ENCODE data around the gene ZNF883. TPM values are rescaled to one million over a fixed set of nuclear protein-coding genes. Genes with fewer than 3 reads are reported as not detected.

ZNF883 gene
- total and polyA plus RNA-seq, 2 experiments from 2014 or later, result 26.8 to 44.4 TPM

DNA sequence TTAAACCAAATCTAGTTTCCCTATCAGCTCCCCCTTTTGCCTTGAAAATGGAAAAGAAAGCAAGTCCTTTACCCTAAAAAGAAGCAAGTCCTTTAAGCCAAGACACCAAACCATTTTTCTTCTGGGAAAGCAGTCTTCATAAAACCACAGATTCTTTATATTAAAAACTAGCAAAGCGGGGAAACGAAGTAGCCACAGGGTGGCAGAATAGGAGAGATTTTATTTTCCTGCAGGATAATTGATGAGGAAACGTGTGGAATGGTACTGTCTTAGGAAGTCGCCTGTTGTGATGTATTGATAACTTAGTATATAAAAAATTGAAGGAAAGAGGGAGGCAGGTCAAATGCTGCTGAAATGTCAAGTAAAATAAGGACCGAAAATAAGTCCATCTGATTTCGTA, 41.1 kb downstream of the ZNF883 start:
- no peaks in the 10 kb centered on the region for H3K36me3 ChIP-seq (ENCODE audit: insufficient read depth)
- no peaks in the 10 kb centered on the region for H3K4me1 ChIP-seq (ENCODE audit: insufficient read depth)
- H3K4me2 ChIP-seq, result no peak overlapping the region
- H3K9me3 Mint-ChIP-seq, result peaks cover 23% of the 10 kb centered on the region; the same call in 2 of the 3 replicates
- H3K4me3 ChIP-seq, result no peak overlapping the region
- peaks cover 3% of the 10 kb centered on the region for H3K27me3 Mint-ChIP-seq (ENCODE audit: insufficient read depth, low read depth, poor library complexity)
- no peak overlapping the region for H3K4me3 Mint-ChIP-seq
- no peaks in the 10 kb centered on the region for H3K79me2 ChIP-seq (replicated peaks; ENCODE audit: insufficient read depth)
- H3F3A ChIP-seq (replicated peaks; ENCODE audit: low read depth), result no peaks in the 10 kb centered on the region
- DNase-seq (ENCODE audit: low spot score) (peak; percentile 38), ATAC-seq (peak; percentile 25; the same call in 2 of the 3 replicates)
- H3K27me3 ChIP-seq (ENCODE audit: insufficient read depth), result peaks cover 40% of the 10 kb centered on the region
- H3K27ac Mint-ChIP-seq, result no peak overlapping the region
- no peaks in the 10 kb centered on the region for H3K9me2 ChIP-seq (ENCODE audit: insufficient read depth)
- H4K20me1 ChIP-seq (replicated peaks; ENCODE audit: insufficient read depth), result no peaks in the 10 kb centered on the region
- 0 out of 3 replicates have a peak, but pooled peaks cover 2% of the 10 kb centered on the region for H3K4me1 Mint-ChIP-seq
- no peak overlapping the region for H2AFZ ChIP-seq
- no peak overlapping the region for H3K27ac ChIP-seq (ENCODE audit: low read depth)
- H3K36me3 Mint-ChIP-seq (ENCODE audit: low read depth), result 0 out of 3 replicates have a peak, but pooled peaks cover 2% of the 10 kb centered on the region
- no peak for TF ChIP-seq EZH2phosphoT487 (IDR thresholded peaks at IDR 0.05; ENCODE audit: unreplicated experiment)
- TF ChIP-seq, protein P1, sequence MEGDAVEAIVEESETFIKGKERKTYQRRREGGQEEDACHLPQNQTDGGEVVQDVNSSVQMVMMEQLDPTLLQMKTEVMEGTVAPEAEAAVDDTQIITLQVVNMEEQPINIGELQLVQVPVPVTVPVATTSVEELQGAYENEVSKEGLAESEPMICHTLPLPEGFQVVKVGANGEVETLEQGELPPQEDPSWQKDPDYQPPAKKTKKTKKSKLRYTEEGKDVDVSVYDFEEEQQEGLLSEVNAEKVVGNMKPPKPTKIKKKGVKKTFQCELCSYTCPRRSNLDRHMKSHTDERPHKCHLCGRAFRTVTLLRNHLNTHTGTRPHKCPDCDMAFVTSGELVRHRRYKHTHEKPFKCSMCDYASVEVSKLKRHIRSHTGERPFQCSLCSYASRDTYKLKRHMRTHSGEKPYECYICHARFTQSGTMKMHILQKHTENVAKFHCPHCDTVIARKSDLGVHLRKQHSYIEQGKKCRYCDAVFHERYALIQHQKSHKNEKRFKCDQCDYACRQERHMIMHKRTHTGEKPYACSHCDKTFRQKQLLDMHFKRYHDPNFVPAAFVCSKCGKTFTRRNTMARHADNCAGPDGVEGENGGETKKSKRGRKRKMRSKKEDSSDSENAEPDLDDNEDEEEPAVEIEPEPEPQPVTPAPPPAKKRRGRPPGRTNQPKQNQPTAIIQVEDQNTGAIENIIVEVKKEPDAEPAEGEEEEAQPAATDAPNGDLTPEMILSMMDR (conservative IDR thresholded peaks at IDR 0.05; ENCODE audit: low read depth in 2 of 2), result peak; percentile 50 to 52

DNA sequence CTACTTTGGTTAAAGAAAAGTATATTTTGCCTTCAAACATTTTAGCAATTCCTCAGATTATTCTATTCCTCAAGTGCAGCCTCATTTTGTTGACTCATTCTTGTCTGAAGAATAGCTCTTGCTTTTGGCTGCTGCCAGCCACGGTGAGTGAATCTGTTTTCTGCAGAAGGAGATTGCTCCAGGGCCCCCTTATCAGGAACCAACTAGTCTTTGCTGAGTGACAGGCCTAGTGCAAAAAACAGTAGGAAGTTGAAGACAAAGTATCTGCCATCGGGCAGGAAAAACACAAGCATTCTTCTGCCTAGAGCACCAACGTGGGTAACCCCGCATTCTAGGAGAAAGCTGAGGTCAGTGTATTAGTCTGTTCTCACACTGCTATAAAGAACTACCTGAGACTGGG, 42.3 kb downstream of the ZNF883 start:
- no peaks in the 10 kb centered on the region for H3K79me2 ChIP-seq (replicated peaks; ENCODE audit: insufficient read depth)
- H2AFZ ChIP-seq, result no peak overlapping the region
- Mint-ChIP-seq H3K9me3 (peaks cover 17% of the 10 kb centered on the region; the same call in 2 of the 3 replicates), H3K4me1 (0 out of 3 replicates have a peak, but pooled peaks cover 2% of the 10 kb centered on the region), H3K27ac (no peak overlapping the region), H3K4me3 (no peak overlapping the region), H3K36me3 (ENCODE audit: low read depth) (no peaks in the 10 kb centered on the region), H3K27me3 (ENCODE audit: insufficient read depth, low read depth, poor library complexity) (peaks cover 3% of the 10 kb centered on the region)
- H3K9me2 ChIP-seq (ENCODE audit: insufficient read depth), result no peaks in the 10 kb centered on the region
- no peak overlapping the region for H3K4me3 ChIP-seq
- ATAC-seq (no peak), DNase-seq (ENCODE audit: low spot score) (no peak)
- peaks cover 40% of the 10 kb centered on the region for H3K27me3 ChIP-seq (ENCODE audit: insufficient read depth)
- no peaks in the 10 kb centered on the region for H4K20me1 ChIP-seq (replicated peaks; ENCODE audit: insufficient read depth)
- TF ChIP-seq ZNF114 (CRISPR knock-in tag; IDR thresholded peaks at IDR 0.05) (no peak), STAT1 (IDR thresholded peaks at IDR 0.05; ENCODE audit: unreplicated experiment) (no peak), ZNF462 (CRISPR knock-in tag; IDR thresholded peaks at IDR 0.05) (no peak), CREB1 (CRISPR knock-in tag; IDR thresholded peaks at IDR 0.05; ENCODE audit: low read depth) (no peak), EZH2 (IDR thresholded peaks at IDR 0.05; ENCODE audit: low read depth, unreplicated experiment) (no peak), ZNF331 (CRISPR knock-in tag; IDR thresholded peaks at IDR 0.05; ENCODE audit: low read depth) (no peak), EZH2phosphoT487 (IDR thresholded peaks at IDR 0.05; ENCODE audit: unreplicated experiment) (no peak), POLR2AphosphoS5 (IDR thresholded peaks at IDR 0.05; ENCODE audit: low read depth) (no peak), ETS1 (IDR thresholded peaks at IDR 0.05) (no peak)
- no peak overlapping the region for H3K4me2 ChIP-seq
- no peaks in the 10 kb centered on the region for H3F3A ChIP-seq (replicated peaks; ENCODE audit: low read depth)
- H3K36me3 ChIP-seq (ENCODE audit: insufficient read depth), result no peaks in the 10 kb centered on the region
- H3K4me1 ChIP-seq (ENCODE audit: insufficient read depth), result no peaks in the 10 kb centered on the region
- no peak overlapping the region for H3K27ac ChIP-seq (ENCODE audit: low read depth)

All from GM23338 (cell line).